ENCODE data around the gene PHACTR1. TPM values are rescaled to one million over a fixed set of nuclear protein-coding genes. Genes with fewer than 3 reads are reported as not detected.

The PHACTR1 gene
- total and polyA plus RNA-seq, 12 donors, result 6.3 to 150 (median 79.9) TPM

DNA sequence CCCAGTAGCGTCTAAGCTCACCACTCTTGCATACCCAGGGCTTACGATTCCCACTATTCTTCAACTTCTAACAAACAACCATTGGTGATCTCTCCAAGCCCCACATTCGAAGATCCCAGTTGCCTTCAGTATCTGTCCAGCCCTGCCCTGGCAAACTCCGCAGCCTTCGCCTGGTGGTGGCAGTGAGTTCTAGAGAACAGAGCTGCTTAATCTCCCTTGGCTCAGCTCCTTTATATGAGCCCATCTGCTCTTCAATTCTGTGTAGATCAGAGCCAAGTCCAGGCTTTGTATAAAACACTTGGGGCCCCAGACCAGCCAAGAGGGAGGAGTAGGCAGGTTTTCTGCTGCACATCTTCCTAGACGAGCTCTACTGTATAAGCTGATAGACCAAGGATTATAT, 193.3 kb downstream of the PHACTR1 start:
- TF ChIP-seq, protein P1, sequence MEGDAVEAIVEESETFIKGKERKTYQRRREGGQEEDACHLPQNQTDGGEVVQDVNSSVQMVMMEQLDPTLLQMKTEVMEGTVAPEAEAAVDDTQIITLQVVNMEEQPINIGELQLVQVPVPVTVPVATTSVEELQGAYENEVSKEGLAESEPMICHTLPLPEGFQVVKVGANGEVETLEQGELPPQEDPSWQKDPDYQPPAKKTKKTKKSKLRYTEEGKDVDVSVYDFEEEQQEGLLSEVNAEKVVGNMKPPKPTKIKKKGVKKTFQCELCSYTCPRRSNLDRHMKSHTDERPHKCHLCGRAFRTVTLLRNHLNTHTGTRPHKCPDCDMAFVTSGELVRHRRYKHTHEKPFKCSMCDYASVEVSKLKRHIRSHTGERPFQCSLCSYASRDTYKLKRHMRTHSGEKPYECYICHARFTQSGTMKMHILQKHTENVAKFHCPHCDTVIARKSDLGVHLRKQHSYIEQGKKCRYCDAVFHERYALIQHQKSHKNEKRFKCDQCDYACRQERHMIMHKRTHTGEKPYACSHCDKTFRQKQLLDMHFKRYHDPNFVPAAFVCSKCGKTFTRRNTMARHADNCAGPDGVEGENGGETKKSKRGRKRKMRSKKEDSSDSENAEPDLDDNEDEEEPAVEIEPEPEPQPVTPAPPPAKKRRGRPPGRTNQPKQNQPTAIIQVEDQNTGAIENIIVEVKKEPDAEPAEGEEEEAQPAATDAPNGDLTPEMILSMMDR (IDR thresholded peaks at IDR 0.05), result peak in 4 of 9 donors; percentile 8 to 36 (median 20)
- H3K36me3 ChIP-seq, result no peaks in the 10 kb centered on the region
- intact Hi-C loops (cut with DNase I), result loop anchor here in 9 of 10 donors (2.0 to 10.0 kb wide), 10 partner anchors 42 to 422 kb away; partner anchors contain the start of gene TBC1D7 (in 1 of the 9)
- H3K4me1 ChIP-seq, result peaks cover 0 to 6% (median 3%) of the 10 kb centered on the region in 9 donors
- 50 to 68% methylated on average over 6 of the region's 6 CpGs for WGBS, 2 donors
- H3K27me3 ChIP-seq, result peaks cover 0 to 5% (median 0%) of the 10 kb centered on the region in 7 donors
- no peak overlapping the region for H3K4me3 ChIP-seq
- ATAC-seq (peak in 7 of 8 donors; percentile 62 to 78 (median 72)), DNase-seq (peak in 1 of 2 donors; percentile 34)
- H3K9me3 ChIP-seq, result no peaks in the 10 kb centered on the region
- no peak overlapping the region for H3K27ac ChIP-seq

DNA sequence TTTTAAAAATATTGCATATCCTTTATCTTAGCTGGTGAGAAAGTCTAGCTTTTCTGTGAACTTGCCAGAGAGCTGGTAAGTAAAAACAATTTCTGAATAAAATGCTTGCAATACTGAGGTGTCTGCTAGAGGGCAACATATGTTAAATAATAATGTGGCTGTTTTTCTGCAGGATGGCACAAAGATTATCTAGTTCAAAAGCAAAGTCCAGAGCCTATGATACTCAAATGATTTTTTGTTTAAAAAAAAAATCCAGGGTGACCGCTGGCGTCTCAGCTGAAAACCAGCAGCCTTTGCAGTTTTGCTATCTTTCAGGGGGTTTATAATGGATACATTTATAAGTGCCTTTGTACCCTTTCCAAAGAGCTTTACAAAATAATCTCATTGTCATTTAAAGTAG, 194.9 kb downstream of the PHACTR1 start:
- DNase-seq (no peak), ATAC-seq (peak in 1 of 8 donors; percentile 30)
- intact Hi-C loops (cut with DNase I), result loop anchor here in 9 of 10 donors (2.0 to 10.0 kb wide), 10 partner anchors 41 to 421 kb away; partner anchors contain the start of gene TBC1D7 (in 1 of the 9)
- WGBS, 2 donors, result 27 to 46% methylated on average over 2 of the region's 2 CpGs
- Histone ChIP-seq H3K27ac (no peak overlapping the region), H3K4me1 (peaks cover 0 to 6% (median 0%) of the 10 kb centered on the region in 9 donors), H3K4me3 (no peak overlapping the region), H3K9me3 (no peaks in the 10 kb centered on the region), H3K36me3 (no peaks in the 10 kb centered on the region), H3K27me3 (no peaks in the 10 kb centered on the region)
- TF ChIP-seq, protein P1 (IDR thresholded peaks at IDR 0.05), result peak; percentile 39 to 73 (median 65)

DNA sequence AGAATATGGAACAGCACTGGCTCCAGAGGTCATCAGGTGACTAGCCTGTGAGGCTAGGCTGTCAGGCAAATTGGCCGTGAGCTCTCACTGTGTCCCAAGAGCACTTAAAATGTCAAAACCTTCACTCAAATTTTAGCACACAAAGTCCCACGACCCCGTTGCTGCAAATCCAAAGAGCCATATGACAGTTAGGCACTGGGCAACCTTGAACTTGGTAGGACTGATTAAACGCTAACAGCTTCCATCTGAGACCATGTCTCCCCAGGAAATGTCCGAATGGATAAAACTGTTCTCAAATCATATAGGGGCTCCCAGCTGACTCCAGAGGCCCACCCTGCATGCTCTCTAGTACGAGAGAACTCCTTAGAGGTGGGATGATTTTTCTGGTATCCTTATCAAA, 196.6 kb downstream of the PHACTR1 start:
- WGBS, 2 donors, result 69 to 83% methylated on average over 6 of the region's 6 CpGs

DNA sequence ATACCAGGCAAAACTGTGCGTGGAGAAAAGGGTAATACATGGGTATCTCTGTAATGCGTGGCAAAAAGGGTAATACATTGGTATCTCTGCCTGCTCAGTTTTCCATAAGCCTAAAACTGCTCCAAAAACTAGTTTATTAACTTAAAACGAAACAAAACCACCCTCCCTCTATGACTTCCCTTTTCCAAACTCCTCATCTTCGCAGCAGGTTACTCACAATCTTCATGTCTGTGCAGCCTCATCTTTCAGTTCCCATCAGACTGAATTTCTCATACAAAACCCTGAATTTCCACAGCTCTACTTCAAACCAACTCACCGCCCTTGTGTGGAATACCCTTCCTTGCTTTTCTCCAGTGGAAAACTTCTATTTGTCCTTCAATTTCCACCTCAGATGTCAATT, 199.4 kb downstream of the PHACTR1 start:
- H3K36me3 ChIP-seq, result no peaks in the 10 kb centered on the region
- no peak overlapping the region for H3K27ac ChIP-seq
- WGBS, 2 donors, result 88 to 91% methylated on average over 5 of the region's 5 CpGs
- no peak overlapping the region for H3K4me3 ChIP-seq
- TF ChIP-seq, protein P1 (IDR thresholded peaks at IDR 0.05), result no peak
- peaks cover 0 to 4% (median 0%) of the 10 kb centered on the region in 9 donors for H3K4me1 ChIP-seq
- DNase-seq (no peak), ATAC-seq (no peak)
- H3K9me3 ChIP-seq, result no peaks in the 10 kb centered on the region
- no peaks in the 10 kb centered on the region for H3K27me3 ChIP-seq
- intact Hi-C loops (cut with DNase I), result loop anchor here in 5 of 10 donors (5.0 to 10.0 kb wide), 4 partner anchors 99 to 416 kb away; no protein-coding TSS in a partner anchor

More for the DNA sequence above, 196.6 kb downstream of the PHACTR1 start:
- TF ChIP-seq, protein P1 (IDR thresholded peaks at IDR 0.05), result no peak
- Histone ChIP-seq H3K9me3 (no peaks in the 10 kb centered on the region), H3K27me3 (no peaks in the 10 kb centered on the region), H3K36me3 (no peaks in the 10 kb centered on the region), H3K27ac (no peak overlapping the region), H3K4me3 (no peak overlapping the region), H3K4me1 (peaks cover 0 to 6% (median 0%) of the 10 kb centered on the region in 9 donors)
- ATAC-seq (peak in 1 of 8 donors; percentile 34), DNase-seq (no peak)
- intact Hi-C loops (cut with DNase I), result loop anchor here in 8 of 10 donors (5.0 to 10.0 kb wide), 8 partner anchors 39 to 419 kb away; partner anchors contain the start of gene TBC1D7 (in 1 of the 8)
